ENCODE measurements around the gene ATP6AP1.

Gene ATP6AP1

GRCh38 chrX:154471839-154472684, 43.6 kb downstream of the ATP6AP1 start (continued):
- TF ChIP-seq WT1 (tag by site-specific recombination; IDR thresholded peaks at IDR 0.05) (no peak), KLF8 (tag by site-specific recombination; IDR thresholded peaks at IDR 0.05) (no peak), ZNF544 (tag by site-specific recombination; IDR thresholded peaks at IDR 0.05) (no peak), ZIC2 (tag by site-specific recombination; IDR thresholded peaks at IDR 0.05) (peak; percentile 44), ZBTB8A (tag by site-specific recombination; IDR thresholded peaks at IDR 0.05) (no peak), ZNF654 (tag by site-specific recombination; IDR thresholded peaks at IDR 0.05; ENCODE audit: low read depth) (no peak), GLI4 (tag by site-specific recombination; IDR thresholded peaks at IDR 0.05) (no peak), ZNF785 (tag by site-specific recombination; IDR thresholded peaks at IDR 0.05) (no peak), ZNF37A (tag by site-specific recombination; IDR thresholded peaks at IDR 0.05) (no peak), ZNF112 (tag by site-specific recombination; IDR thresholded peaks at IDR 0.05) (no peak), FEZF1 (tag by site-specific recombination; IDR thresholded peaks at IDR 0.05) (no peak), GLIS2 (tag by site-specific recombination; IDR thresholded peaks at IDR 0.05) (no peak), ZFHX2 (tag by site-specific recombination; conservative IDR thresholded peaks at IDR 0.05) (0 out of 2 replicates have a peak, but pooled peaks have one; percentile 25), ZNF202 (tag by site-specific recombination; IDR thresholded peaks at IDR 0.05; ENCODE audit: borderline replicate concordance) (no peak), ZNF362 (tag by site-specific recombination; IDR thresholded peaks at IDR 0.05) (no peak), ZBTB49 (tag by site-specific recombination; IDR thresholded peaks at IDR 0.05; ENCODE audit: low read depth) (no peak), ZNF600 (tag by site-specific recombination; IDR thresholded peaks at IDR 0.05) (peak; percentile 46; the same call in 1 of the 2 replicates), ZNF292 (tag by site-specific recombination; IDR thresholded peaks at IDR 0.05; ENCODE audit: borderline replicate concordance, low read depth) (no peak), ZNF830 (tag by site-specific recombination; IDR thresholded peaks at IDR 0.05; ENCODE audit: low read depth) (no peak), ZNF48 (tag by site-specific recombination; IDR thresholded peaks at IDR 0.05) (no peak), ZNF404 (tag by site-specific recombination; IDR thresholded peaks at IDR 0.05) (no peak), ZNF529 (tag by site-specific recombination; IDR thresholded peaks at IDR 0.05; ENCODE audit: insufficient replicate concordance) (no peak), SCRT2 (tag by site-specific recombination; IDR thresholded peaks at IDR 0.05) (peak; percentile 95), EGR2 (tag by site-specific recombination; IDR thresholded peaks at IDR 0.05; ENCODE audit: low read depth) (no peak), ZBTB7A (tag by site-specific recombination; IDR thresholded peaks at IDR 0.05; ENCODE audit: low read depth) (no peak), ZFP41 (tag by site-specific recombination; IDR thresholded peaks at IDR 0.05; ENCODE audit: borderline replicate concordance) (no peak), MEIS1 (CRISPR knock-in tag; IDR thresholded peaks at IDR 0.05; ENCODE audit: borderline replicate concordance) (no peak)
